ENCODE measurements around the gene WARS2. TPM values are rescaled to one million over a fixed set of nuclear protein-coding genes. Genes with fewer than 3 reads are reported as not detected.
A peak's percentile ranks its signal among the peaks of the same experiment; 100 is the strongest.

The WARS2 gene
- total RNA-seq, 1 donor, result 23.9 TPM

GRCh38 chr1:119116725-119117124, 23.7 kb downstream of the WARS2 start:
- peaks cover 10% of the 10 kb centered on the region for H4K20me1 ChIP-seq (ENCODE audit: insufficient read depth, low read length)
- H3K9me3 ChIP-seq (ENCODE audit: low read depth, low read length), result no peaks in the 10 kb centered on the region
- H3K27me3 ChIP-seq (ENCODE audit: insufficient read depth, low read length), result no peaks in the 10 kb centered on the region
- no peaks in the 10 kb centered on the region for H3K36me3 ChIP-seq (ENCODE audit: insufficient read depth, low read length)
- no peak overlapping the region for H3K4me2 ChIP-seq (ENCODE audit: insufficient read depth, low read length)
- H3K27ac ChIP-seq (ENCODE audit: low read depth, low read length), result no peak overlapping the region
- TF ChIP-seq CTCF (IDR thresholded peaks at IDR 0.05; ENCODE audit: extremely low read depth, low read depth, low read length), result no peak
- no peak overlapping the region for H3K4me3 ChIP-seq (ENCODE audit: insufficient read depth, low read length)
- no peaks in the 10 kb centered on the region for H3K79me2 ChIP-seq (ENCODE audit: insufficient read depth, low read length)
- H2AFZ ChIP-seq (ENCODE audit: low read length), result peak overlapping the region; percentile 24
- peaks cover 5% of the 10 kb centered on the region for H3K4me1 ChIP-seq (ENCODE audit: insufficient read depth, low read length)
- no peak for DNase-seq (ENCODE audit: insufficient read length, low spot score, missing footprints)

DNA sequence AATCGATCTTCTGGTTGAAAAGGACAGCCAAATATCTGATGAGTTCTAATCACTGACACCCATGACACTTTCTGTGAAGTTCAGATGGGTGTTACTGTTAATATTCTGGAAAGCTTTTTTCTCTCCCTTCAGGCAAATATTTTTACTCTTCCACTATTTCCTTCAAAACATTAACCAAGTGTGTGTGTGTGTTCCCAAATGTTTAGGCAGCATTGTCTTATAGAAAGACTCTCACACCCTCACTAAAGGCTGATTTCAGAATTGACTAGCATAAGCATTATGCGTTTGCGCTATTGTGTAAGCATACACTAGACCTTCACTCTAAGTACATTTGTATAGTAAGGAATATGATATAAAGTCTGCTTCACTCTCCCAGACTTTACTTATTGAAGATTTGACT, 24.7 kb downstream of the WARS2 start:
- no peak overlapping the region for H3K4me2 ChIP-seq (ENCODE audit: insufficient read depth, low read length)
- DNase-seq (ENCODE audit: insufficient read length, low spot score, missing footprints), result no peak
- H3K4me1 ChIP-seq (ENCODE audit: insufficient read depth, low read length), result peaks cover 5% of the 10 kb centered on the region
- TF ChIP-seq CTCF (IDR thresholded peaks at IDR 0.05; ENCODE audit: extremely low read depth, low read depth, low read length), result no peak
- H3K79me2 ChIP-seq (ENCODE audit: insufficient read depth, low read length), result no peaks in the 10 kb centered on the region
- H3K27me3 ChIP-seq (ENCODE audit: insufficient read depth, low read length), result no peaks in the 10 kb centered on the region
- peaks cover 10% of the 10 kb centered on the region for H4K20me1 ChIP-seq (ENCODE audit: insufficient read depth, low read length)
- H3K36me3 ChIP-seq (ENCODE audit: insufficient read depth, low read length), result no peaks in the 10 kb centered on the region
- no peak overlapping the region for H3K27ac ChIP-seq (ENCODE audit: low read depth, low read length)
- H3K9me3 ChIP-seq (ENCODE audit: low read depth, low read length), result no peaks in the 10 kb centered on the region
- H2AFZ ChIP-seq (ENCODE audit: low read length), result no peak overlapping the region
- H3K4me3 ChIP-seq (ENCODE audit: insufficient read depth, low read length), result no peak overlapping the region

DNA sequence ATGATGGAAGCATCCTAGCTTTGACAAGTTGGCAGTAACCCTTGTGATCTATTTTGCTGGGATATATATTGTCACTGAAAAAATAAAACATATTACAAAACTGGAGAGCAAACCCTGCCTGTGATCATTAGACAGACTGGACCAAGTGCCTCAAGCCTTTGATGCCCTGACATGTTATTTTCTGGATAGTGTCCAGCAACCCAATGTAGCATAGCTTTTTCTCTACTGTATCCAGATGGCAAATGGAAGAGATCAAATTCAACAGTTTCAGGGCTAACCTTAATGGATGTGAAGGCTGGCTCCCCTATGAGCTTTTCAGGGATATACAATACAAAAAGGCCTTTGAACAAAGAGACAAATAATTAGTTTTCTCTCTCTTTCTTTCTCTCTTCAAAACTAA, 25.1 kb downstream of the WARS2 start:
- no peak overlapping the region for H2AFZ ChIP-seq (ENCODE audit: low read length)
- no peak overlapping the region for H3K4me3 ChIP-seq (ENCODE audit: insufficient read depth, low read length)
- no peak overlapping the region for H3K27ac ChIP-seq (ENCODE audit: low read depth, low read length)
- H3K9me3 ChIP-seq (ENCODE audit: low read depth, low read length), result no peaks in the 10 kb centered on the region
- no peaks in the 10 kb centered on the region for H3K27me3 ChIP-seq (ENCODE audit: insufficient read depth, low read length)
- no peak for DNase-seq (ENCODE audit: insufficient read length, low spot score, missing footprints)
- TF ChIP-seq CTCF (IDR thresholded peaks at IDR 0.05; ENCODE audit: extremely low read depth, low read depth, low read length), result no peak
- H3K4me1 ChIP-seq (ENCODE audit: insufficient read depth, low read length), result peaks cover 5% of the 10 kb centered on the region
- no peaks in the 10 kb centered on the region for H3K36me3 ChIP-seq (ENCODE audit: insufficient read depth, low read length)
- peaks cover 10% of the 10 kb centered on the region for H4K20me1 ChIP-seq (ENCODE audit: insufficient read depth, low read length)
- H3K4me2 ChIP-seq (ENCODE audit: insufficient read depth, low read length), result no peak overlapping the region
- no peaks in the 10 kb centered on the region for H3K79me2 ChIP-seq (ENCODE audit: insufficient read depth, low read length)

- Histone ChIP-seq H3K36me3 (ENCODE audit: insufficient read depth, low read length) (no peaks in the 10 kb centered on the region), H3K9me3 (ENCODE audit: low read depth, low read length) (no peaks in the 10 kb centered on the region), H4K20me1 (ENCODE audit: insufficient read depth, low read length) (peaks cover 10% of the 10 kb centered on the region), H3K4me3 (ENCODE audit: insufficient read depth, low read length) (no peak overlapping the region), H3K4me2 (ENCODE audit: insufficient read depth, low read length) (no peak overlapping the region), H3K4me1 (ENCODE audit: insufficient read depth, low read length) (peaks cover 5% of the 10 kb centered on the region), H3K27me3 (ENCODE audit: insufficient read depth, low read length) (no peaks in the 10 kb centered on the region), H3K27ac (ENCODE audit: low read depth, low read length) (no peak overlapping the region), H3K79me2 (ENCODE audit: insufficient read depth, low read length) (no peaks in the 10 kb centered on the region), H2AFZ (ENCODE audit: low read length) (no peak overlapping the region)
- DNase-seq (ENCODE audit: insufficient read length, low spot score, missing footprints), result no peak
- no peak for TF ChIP-seq CTCF (IDR thresholded peaks at IDR 0.05; ENCODE audit: extremely low read depth, low read depth, low read length)
Measured at GRCh38 chr1:119114786-119115185, 25.7 kb downstream of the WARS2 start.

All from osteoblast (primary cell).